Vagina (tissue), 2 donors: ENCODE measurements around the gene MACROD2.

ENCODE experiments used
- CTCF ChIP-seq, 3 experiments: fragments of 450-650 bp in 2 of 3; fragments of 200-600 bp in 1 of 3; sonication (generic) in 1 of 3; IDR thresholded peaks; one replicate each; pipeline ENCODE4 v1.5.1; 2017 to 2019; ENCODE audit warnings: antibody characterized with exemption in 3 of 3, mild to moderate bottlenecking in 2 of 3, moderate library complexity in 2 of 3
- POLR2AphosphoS5 ChIP-seq, 2 donors: sonication (generic); formaldehyde crosslinking; IDR thresholded peaks; one replicate each; pipeline ENCODE4 v1.9.0; 2017; ENCODE audit warnings: antibody characterized with exemption in 2 of 2, mild to moderate bottlenecking in 2 of 2, low read depth in 1 of 2; ENCODE audit not compliant: insufficient read depth in 1 of 2

GRCh38 chr20:14580418-14581074 lies 585.2 kb downstream of the MACROD2 start:
- TF ChIP-seq CTCF (IDR thresholded peaks at IDR 0.05) (no peak), POLR2AphosphoS5 (IDR thresholded peaks at IDR 0.05; ENCODE audit: insufficient read depth in 1 of 2, low read depth in 1 of 2) (no peak)
